ENCODE results near the gene CHD3.

DNA sequence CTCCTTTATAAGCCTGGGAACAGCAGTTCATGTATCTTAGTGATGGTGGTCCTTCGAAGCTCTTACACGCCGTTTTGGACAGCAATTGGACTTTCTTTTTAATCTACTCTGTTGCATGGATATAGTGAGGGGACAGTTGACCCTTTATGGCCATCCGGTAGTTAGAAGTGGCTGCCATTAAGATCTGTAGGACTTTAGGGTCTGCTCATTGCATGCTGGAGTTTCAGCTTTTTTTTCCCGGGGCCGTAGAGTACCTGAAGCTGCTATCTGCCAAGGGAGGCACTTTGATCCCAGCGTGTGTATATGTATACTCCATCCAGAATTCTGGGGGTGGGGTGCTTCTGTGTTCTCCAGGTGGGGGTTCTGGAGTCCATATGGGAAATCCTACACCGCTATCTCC, 29.6 kb upstream of the CHD3 start:
- TF ChIP-seq ZNF341 (tag by site-specific recombination; IDR thresholded peaks at IDR 0.05; ENCODE audit: low read depth) (no peak), ZBTB21 (tag by site-specific recombination; IDR thresholded peaks at IDR 0.05) (no peak), YY2 (tag by site-specific recombination; IDR thresholded peaks at IDR 0.05) (no peak)
- TF ChIP-seq, protein P1, sequence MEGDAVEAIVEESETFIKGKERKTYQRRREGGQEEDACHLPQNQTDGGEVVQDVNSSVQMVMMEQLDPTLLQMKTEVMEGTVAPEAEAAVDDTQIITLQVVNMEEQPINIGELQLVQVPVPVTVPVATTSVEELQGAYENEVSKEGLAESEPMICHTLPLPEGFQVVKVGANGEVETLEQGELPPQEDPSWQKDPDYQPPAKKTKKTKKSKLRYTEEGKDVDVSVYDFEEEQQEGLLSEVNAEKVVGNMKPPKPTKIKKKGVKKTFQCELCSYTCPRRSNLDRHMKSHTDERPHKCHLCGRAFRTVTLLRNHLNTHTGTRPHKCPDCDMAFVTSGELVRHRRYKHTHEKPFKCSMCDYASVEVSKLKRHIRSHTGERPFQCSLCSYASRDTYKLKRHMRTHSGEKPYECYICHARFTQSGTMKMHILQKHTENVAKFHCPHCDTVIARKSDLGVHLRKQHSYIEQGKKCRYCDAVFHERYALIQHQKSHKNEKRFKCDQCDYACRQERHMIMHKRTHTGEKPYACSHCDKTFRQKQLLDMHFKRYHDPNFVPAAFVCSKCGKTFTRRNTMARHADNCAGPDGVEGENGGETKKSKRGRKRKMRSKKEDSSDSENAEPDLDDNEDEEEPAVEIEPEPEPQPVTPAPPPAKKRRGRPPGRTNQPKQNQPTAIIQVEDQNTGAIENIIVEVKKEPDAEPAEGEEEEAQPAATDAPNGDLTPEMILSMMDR (tag by site-specific recombination; IDR thresholded peaks at IDR 0.05): no peak
